GM12878 (cell line): Measurements from ENCODE around the gene ARMS2. TPM values are rescaled to one million over a fixed set of nuclear protein-coding genes. Genes with fewer than 3 reads are reported as not detected.

ENCODE experiments used
- ATAC-seq: fragments of 200-7000 bp; cut with Tn5 transposase; 3 replicates; pipeline ENCODE4 v1.9.1; 2020; ENCODE audit warnings: mild to moderate bottlenecking, moderate library complexity
- BruUV-seq: library from RNA; stranded (reverse); fragments of 400-500 nt; replicated peaks from 2 replicates; lab custom pipeline; 2021; lab: Mats Ljungman, UMichigan
- CTCF ChIA-PET: fragments of 300-600 bp; sonication (Branson Sonifier 250); formaldehyde crosslinking; extraction: SDS; loops from one replicate; lab custom pipeline; 2021; ENCODE audit warnings: inconsistent platforms; lab: Yijun Ruan, JAX
- POLR2A ChIA-PET: fragments of 350-600 bp; formaldehyde crosslinking; extraction: SDS; loops from one replicate; lab custom pipeline; 2021; ENCODE audit warnings: inconsistent platforms; lab: Charles Lee
- RAD21 ChIA-PET: fragments of 300-600 bp; sonication (Branson Sonifier 250); formaldehyde crosslinking; loops from one replicate; lab custom pipeline; 2023; ENCODE audit warnings: antibody characterized with exemption; ENCODE audit not compliant: unreplicated experiment; lab: Charles Lee
- SMC1A ChIA-PET: fragments of 300-600 bp; sonication (Branson Sonifier 250); formaldehyde crosslinking; loops from one replicate; lab custom pipeline; 2023; ENCODE audit not compliant: unreplicated experiment, uncharacterized antibody; lab: Charles Lee
- DNase-seq: peaks from one replicate; pipeline ENCODE4 v3.0.0-alpha.2; 2011; ENCODE audit warnings: low read depth, low spot score
- FAIRE-seq: peaks from 3 replicates; lab custom pipeline; 2011; peaks lifted over from hg19 to GRCh38; lab: Jason Lieb, UNC
- H2AFZ ChIP-seq: 2 replicates; pipeline ENCODE4 v1.6.0; 2011; ENCODE audit warnings: low read depth, low read length, control low read depth; ENCODE audit not compliant: control insufficient read depth
- H3K27ac ChIP-seq: 2 replicates; pipeline ENCODE4 v1.5.1; 2011; ENCODE audit warnings: control low read depth; ENCODE audit not compliant: control insufficient read depth, insufficient read depth
- H3K27me3 ChIP-seq, 2 experiments: replicated peaks in 1 of 2; 2 replicates each; pipeline versions ENCODE4 v1.6.0 to v1.6.1; 2011; ENCODE audit warnings: low read length in 1 of 2; ENCODE audit not compliant: control insufficient read depth in 2 of 2, insufficient read depth in 2 of 2
- H3K36me3 ChIP-seq, 2 experiments: 2 replicates each; pipeline ENCODE4 v1.5.1; 2011; ENCODE audit warnings: low read length in 1 of 2; ENCODE audit not compliant: control insufficient read depth in 2 of 2, insufficient read depth in 2 of 2
- H3K4me1 ChIP-seq: 2 replicates; pipeline ENCODE4 v1.6.1; 2011; ENCODE audit warnings: mild to moderate bottlenecking, low read length, moderate library complexity, mixed read lengths; ENCODE audit not compliant: control insufficient read depth, insufficient read depth
- H3K4me2 ChIP-seq: 2 replicates; pipeline ENCODE4 v1.6.0; 2011; ENCODE audit warnings: control low read depth; ENCODE audit not compliant: control insufficient read depth, insufficient read depth
- H3K4me3 ChIP-seq: fragments of 200-600 bp; sonication (generic); 2 replicates; pipeline ENCODE4 v1.5.1; 2016
- H3K79me2 ChIP-seq: 2 replicates; pipeline ENCODE4 v1.6.0; 2011; ENCODE audit warnings: low read length; ENCODE audit not compliant: control insufficient read depth, insufficient read depth
- H3K9ac ChIP-seq: 2 replicates; pipeline ENCODE4 v1.8.0; 2011; ENCODE audit warnings: low read length, control low read depth, mixed read lengths; ENCODE audit not compliant: control insufficient read depth, insufficient read depth
- H3K9me3 ChIP-seq: replicated peaks from 3 replicates; pipeline ENCODE4 v1.5.1; 2011; ENCODE audit warnings: mild to moderate bottlenecking, low read length; ENCODE audit not compliant: control insufficient read depth, insufficient read depth
- H4K20me1 ChIP-seq: 2 replicates; pipeline ENCODE4 v1.6.0; 2011; ENCODE audit not compliant: control insufficient read depth, insufficient read depth
- MLLT1 ChIP-seq: fragments of 450-650 bp; IDR thresholded peaks from 2 replicates; pipeline ENCODE4 v1.6.1; 2016; ENCODE audit warnings: mild to moderate bottlenecking
- SIN3A ChIP-seq: IDR thresholded peaks from 2 replicates; pipeline ENCODE4 v1.6.1; 2012; ENCODE audit warnings: low read depth, low read length, improper control_type of control experiment
- TCF12 ChIP-seq: IDR thresholded peaks from 2 replicates; pipeline ENCODE4 v1.6.1; 2011; ENCODE audit warnings: low read depth, mild to moderate bottlenecking, low read length
- WGBS: methylation state at CpG from one replicate; pipeline ENCODE4 v1.1.6; 2016; ENCODE audit warnings: low lambda C conversion rate; ENCODE audit not compliant: insufficient replicate concordance, insufficient coverage; ENCODE audit errors: missing lambda C conversion rate; 5-methylcytosine and 5-hydroxymethylcytosine counted together
- in situ Hi-C: fragments of 300-500 bp; cut with MboI; formaldehyde crosslinking; loops from 9 replicates; pipeline ENCODE4 v1.14.3; 2018; ENCODE audit warnings: mixed read lengths
- intact Hi-C: fragments of 100-400 bp; cut with micrococcal nuclease; formaldehyde crosslinking; loops from one replicate; pipeline ENCODE4 v1.14.2; 2022; ENCODE audit not compliant: unreplicated experiment
- polyA plus RNA-seq, 11 experiments: library from polyadenylated mRNA; depleted of rRNA in 4 of 11; unstranded in 6 of 11; stranded (reverse) in 5 of 11; fragments of >200 nt; fragmentation: Nextera tagmentation in 4 of 11; fragmentation: Illumina TruSeq in 1 of 11; extraction: Ambion mirVana in 4 of 11; extraction: Trizol in 1 of 11; gene quantifications; 1 replicate in 1 of 11; 2 replicates in 10 of 11; pipeline versions ENCODE4 v1.2.1 to v1.2.3, GENCODE V29; 2011 to 2016; ENCODE audit warnings: inconsistent platforms in 2 of 11, missing spikeins in 2 of 11, low read depth in 1 of 11
- total RNA-seq, 4 experiments: library from RNA; depleted of rRNA in 3 of 4; stranded (reverse); fragments of >200 nt in 3 of 4; fragmentation: Illumina TruSeq in 1 of 4; extraction: Trizol in 1 of 4; gene quantifications; 2 replicates each; pipeline versions ENCODE4 v1.2.1 to v1.2.3, GENCODE V29; 2013 to 2021
- TF ChIP-seq, protein P1 (sequence below): IDR thresholded peaks from 2 replicates; pipeline ENCODE4 v1.6.1; 2011; ENCODE audit warnings: borderline replicate concordance, low read depth, mild to moderate bottlenecking, moderate library complexity, mixed read lengths, low read length; ENCODE audit not compliant: insufficient read depth; ENCODE audit errors: extremely low read length
- TF ChIP-seq, protein P2 (sequence below): fragments of 450-650 bp; IDR thresholded peaks from 2 replicates; pipeline ENCODE4 v1.6.1; 2017; ENCODE audit warnings: mild to moderate bottlenecking, moderate library complexity

ARMS2 gene
- total and polyA plus RNA-seq, 10 of the 15 experiments (the other 5 are each of a cell fraction or from before 2014, with no cell fraction given) = not detected

DNA sequence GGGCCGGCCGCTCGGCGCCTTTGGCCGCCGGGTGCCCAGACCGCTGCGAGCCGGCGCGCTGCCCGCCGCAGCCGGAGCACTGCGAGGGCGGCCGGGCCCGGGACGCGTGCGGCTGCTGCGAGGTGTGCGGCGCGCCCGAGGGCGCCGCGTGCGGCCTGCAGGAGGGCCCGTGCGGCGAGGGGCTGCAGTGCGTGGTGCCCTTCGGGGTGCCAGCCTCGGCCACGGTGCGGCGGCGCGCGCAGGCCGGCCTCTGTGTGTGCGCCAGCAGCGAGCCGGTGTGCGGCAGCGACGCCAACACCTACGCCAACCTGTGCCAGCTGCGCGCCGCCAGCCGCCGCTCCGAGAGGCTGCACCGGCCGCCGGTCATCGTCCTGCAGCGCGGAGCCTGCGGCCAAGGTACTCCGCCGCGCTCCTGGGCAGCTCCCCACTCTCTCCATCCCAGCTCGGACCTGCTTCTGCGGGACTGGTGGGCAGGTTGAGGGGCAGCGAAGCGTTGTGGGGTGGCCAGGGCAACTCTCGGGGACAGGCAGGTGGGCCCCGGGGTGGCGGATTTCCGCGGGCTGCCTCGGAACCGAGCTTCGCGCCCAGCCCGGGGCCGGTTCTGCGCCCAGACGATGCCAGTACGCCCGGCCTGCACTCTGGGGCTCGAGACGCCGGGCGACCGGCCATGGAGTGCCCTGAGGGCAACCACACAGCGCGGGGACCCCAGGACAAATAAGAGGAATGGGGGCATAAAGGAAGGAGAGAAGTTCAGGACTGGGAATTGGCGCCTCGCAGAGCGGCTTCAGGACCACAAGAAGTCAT lies 7.5 kb downstream of the ARMS2 start:
- DNase-seq (no peak), ATAC-seq (no peak), FAIRE-seq (no peak)
- H3K4me1 ChIP-seq = no peaks in the 10 kb centered on the region
- H3K27me3 ChIP-seq = peaks cover 1 to 14% of the 10 kb centered on the region in 2 experiments
- ChIA-PET CTCF (no interaction called here), RAD21 (no interaction called here), SMC1A (no interaction called here), POLR2A (no interaction called here)
- intact Hi-C loops = no loop called here
- H3K9me3 ChIP-seq = no peaks in the 10 kb centered on the region
- no peak overlapping the region for H3K27ac ChIP-seq
- no peak overlapping the region for H3K4me2 ChIP-seq
- no peaks in the 10 kb centered on the region for H3K79me2 ChIP-seq
- no TSS peak for BruUV-seq
- no peaks in the 10 kb centered on the region for H3K36me3 ChIP-seq
- in situ Hi-C loops = no loop called here
- H4K20me1 ChIP-seq = no peaks in the 10 kb centered on the region
- TF ChIP-seq, protein P1, sequence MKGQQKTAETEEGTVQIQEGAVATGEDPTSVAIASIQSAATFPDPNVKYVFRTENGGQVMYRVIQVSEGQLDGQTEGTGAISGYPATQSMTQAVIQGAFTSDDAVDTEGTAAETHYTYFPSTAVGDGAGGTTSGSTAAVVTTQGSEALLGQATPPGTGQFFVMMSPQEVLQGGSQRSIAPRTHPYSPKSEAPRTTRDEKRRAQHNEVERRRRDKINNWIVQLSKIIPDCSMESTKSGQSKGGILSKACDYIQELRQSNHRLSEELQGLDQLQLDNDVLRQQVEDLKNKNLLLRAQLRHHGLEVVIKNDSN = no peak
- TF ChIP-seq MLLT1 (no peak), TCF12 (no peak), SIN3A (no peak)
- TF ChIP-seq, protein P2, sequence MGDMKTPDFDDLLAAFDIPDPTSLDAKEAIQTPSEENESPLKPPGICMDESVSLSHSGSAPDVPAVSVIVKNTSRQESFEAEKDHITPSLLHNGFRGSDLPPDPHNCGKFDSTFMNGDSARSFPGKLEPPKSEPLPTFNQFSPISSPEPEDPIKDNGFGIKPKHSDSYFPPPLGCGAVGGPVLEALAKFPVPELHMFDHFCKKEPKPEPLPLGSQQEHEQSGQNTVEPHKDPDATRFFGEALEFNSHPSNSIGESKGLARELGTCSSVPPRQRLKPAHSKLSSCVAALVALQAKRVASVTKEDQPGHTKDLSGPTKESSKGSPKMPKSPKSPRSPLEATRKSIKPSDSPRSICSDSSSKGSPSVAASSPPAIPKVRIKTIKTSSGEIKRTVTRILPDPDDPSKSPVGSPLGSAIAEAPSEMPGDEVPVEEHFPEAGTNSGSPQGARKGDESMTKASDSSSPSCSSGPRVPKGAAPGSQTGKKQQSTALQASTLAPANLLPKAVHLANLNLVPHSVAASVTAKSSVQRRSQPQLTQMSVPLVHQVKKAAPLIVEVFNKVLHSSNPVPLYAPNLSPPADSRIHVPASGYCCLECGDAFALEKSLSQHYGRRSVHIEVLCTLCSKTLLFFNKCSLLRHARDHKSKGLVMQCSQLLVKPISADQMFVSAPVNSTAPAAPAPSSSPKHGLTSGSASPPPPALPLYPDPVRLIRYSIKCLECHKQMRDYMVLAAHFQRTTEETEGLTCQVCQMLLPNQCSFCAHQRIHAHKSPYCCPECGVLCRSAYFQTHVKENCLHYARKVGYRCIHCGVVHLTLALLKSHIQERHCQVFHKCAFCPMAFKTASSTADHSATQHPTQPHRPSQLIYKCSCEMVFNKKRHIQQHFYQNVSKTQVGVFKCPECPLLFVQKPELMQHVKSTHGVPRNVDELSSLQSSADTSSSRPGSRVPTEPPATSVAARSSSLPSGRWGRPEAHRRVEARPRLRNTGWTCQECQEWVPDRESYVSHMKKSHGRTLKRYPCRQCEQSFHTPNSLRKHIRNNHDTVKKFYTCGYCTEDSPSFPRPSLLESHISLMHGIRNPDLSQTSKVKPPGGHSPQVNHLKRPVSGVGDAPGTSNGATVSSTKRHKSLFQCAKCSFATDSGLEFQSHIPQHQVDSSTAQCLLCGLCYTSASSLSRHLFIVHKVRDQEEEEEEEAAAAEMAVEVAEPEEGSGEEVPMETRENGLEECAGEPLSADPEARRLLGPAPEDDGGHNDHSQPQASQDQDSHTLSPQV = no peak
- no peak overlapping the region for H3K4me3 ChIP-seq
- 19% methylated on average over 76 of the region's 95 CpGs for WGBS
- H2AFZ ChIP-seq = no peak overlapping the region
- H3K9ac ChIP-seq = no peak overlapping the region
